ENCODE data around the gene SEL1L2.

DNA sequence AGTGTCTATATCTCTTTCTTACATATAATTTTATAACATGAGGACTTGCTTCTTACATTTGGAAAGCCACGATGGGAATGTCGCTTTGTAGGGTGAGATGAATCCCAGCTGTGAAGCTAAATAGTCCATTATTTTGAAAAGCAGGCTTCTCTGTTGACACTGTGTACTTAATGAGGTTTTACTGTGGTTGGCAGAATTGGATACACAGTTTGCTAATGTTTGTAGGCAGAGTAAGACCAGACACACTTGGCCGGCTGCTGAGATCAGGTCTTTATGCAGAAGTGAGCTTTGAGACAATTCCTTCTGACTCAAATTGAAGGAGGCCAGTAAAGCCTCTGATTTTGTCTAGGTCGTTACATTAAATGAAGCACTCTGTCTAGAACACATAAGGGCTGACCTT, 112.6 kb downstream of the SEL1L2 start:
- TF ChIP-seq ZNF274 (IDR thresholded peaks at IDR 0.05; ENCODE audit: low read length) (no peak), ZNF274 (tag by site-specific recombination; IDR thresholded peaks at IDR 0.05; ENCODE audit: borderline replicate concordance) (no peak), ZNF2 (tag by site-specific recombination; IDR thresholded peaks at IDR 0.05) (no peak), ZNF777 (tag by site-specific recombination; IDR thresholded peaks at IDR 0.05; ENCODE audit: borderline replicate concordance) (no peak), ZBTB1 (tag by site-specific recombination; IDR thresholded peaks at IDR 0.05) (no peak), ZNF585B (tag by site-specific recombination; IDR thresholded peaks at IDR 0.05) (no peak), ZBTB17 (tag by site-specific recombination; IDR thresholded peaks at IDR 0.05) (no peak)
- TF ChIP-seq, protein P1, sequence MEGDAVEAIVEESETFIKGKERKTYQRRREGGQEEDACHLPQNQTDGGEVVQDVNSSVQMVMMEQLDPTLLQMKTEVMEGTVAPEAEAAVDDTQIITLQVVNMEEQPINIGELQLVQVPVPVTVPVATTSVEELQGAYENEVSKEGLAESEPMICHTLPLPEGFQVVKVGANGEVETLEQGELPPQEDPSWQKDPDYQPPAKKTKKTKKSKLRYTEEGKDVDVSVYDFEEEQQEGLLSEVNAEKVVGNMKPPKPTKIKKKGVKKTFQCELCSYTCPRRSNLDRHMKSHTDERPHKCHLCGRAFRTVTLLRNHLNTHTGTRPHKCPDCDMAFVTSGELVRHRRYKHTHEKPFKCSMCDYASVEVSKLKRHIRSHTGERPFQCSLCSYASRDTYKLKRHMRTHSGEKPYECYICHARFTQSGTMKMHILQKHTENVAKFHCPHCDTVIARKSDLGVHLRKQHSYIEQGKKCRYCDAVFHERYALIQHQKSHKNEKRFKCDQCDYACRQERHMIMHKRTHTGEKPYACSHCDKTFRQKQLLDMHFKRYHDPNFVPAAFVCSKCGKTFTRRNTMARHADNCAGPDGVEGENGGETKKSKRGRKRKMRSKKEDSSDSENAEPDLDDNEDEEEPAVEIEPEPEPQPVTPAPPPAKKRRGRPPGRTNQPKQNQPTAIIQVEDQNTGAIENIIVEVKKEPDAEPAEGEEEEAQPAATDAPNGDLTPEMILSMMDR (tag by site-specific recombination; IDR thresholded peaks at IDR 0.05): no peak
- TF ChIP-seq, protein P2, sequence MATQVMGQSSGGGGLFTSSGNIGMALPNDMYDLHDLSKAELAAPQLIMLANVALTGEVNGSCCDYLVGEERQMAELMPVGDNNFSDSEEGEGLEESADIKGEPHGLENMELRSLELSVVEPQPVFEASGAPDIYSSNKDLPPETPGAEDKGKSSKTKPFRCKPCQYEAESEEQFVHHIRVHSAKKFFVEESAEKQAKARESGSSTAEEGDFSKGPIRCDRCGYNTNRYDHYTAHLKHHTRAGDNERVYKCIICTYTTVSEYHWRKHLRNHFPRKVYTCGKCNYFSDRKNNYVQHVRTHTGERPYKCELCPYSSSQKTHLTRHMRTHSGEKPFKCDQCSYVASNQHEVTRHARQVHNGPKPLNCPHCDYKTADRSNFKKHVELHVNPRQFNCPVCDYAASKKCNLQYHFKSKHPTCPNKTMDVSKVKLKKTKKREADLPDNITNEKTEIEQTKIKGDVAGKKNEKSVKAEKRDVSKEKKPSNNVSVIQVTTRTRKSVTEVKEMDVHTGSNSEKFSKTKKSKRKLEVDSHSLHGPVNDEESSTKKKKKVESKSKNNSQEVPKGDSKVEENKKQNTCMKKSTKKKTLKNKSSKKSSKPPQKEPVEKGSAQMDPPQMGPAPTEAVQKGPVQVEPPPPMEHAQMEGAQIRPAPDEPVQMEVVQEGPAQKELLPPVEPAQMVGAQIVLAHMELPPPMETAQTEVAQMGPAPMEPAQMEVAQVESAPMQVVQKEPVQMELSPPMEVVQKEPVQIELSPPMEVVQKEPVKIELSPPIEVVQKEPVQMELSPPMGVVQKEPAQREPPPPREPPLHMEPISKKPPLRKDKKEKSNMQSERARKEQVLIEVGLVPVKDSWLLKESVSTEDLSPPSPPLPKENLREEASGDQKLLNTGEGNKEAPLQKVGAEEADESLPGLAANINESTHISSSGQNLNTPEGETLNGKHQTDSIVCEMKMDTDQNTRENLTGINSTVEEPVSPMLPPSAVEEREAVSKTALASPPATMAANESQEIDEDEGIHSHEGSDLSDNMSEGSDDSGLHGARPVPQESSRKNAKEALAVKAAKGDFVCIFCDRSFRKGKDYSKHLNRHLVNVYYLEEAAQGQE (tag by site-specific recombination; IDR thresholded peaks at IDR 0.05): no peak
- TF ChIP-seq, protein P3, sequence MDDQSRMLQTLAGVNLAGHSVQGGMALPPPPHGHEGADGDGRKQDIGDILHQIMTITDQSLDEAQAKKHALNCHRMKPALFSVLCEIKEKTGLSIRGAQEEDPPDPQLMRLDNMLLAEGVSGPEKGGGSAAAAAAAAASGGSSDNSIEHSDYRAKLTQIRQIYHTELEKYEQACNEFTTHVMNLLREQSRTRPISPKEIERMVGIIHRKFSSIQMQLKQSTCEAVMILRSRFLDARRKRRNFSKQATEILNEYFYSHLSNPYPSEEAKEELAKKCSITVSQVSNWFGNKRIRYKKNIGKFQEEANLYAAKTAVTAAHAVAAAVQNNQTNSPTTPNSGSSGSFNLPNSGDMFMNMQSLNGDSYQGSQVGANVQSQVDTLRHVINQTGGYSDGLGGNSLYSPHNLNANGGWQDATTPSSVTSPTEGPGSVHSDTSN (CRISPR knock-in tag; IDR thresholded peaks at IDR 0.05): no peak
